Measurements from ENCODE around the gene LCA5L. TPM values are rescaled to one million over a fixed set of nuclear protein-coding genes. Genes with fewer than 3 reads are reported as not detected.

The LCA5L gene
- total RNA-seq, 1 experiment from 2014 or later = 0.46 TPM

GRCh38 chr21:39379986-39380891 lies 65.3 kb downstream of the LCA5L start:
- Histone ChIP-seq H4K20me1 (ENCODE audit: control insufficient read depth, insufficient read depth, insufficient read length) (no peaks in the 10 kb centered on the region), H3K56ac (ENCODE audit: insufficient read length, low read depth, low read length) (no peak overlapping the region), H2BK20ac (ENCODE audit: low read depth, low read length, poor library complexity, severe bottlenecking) (no peak overlapping the region), H3K4me2 (ENCODE audit: insufficient read depth, insufficient read length, low read length) (peak overlapping the region; percentile 94), H2AK5ac (ENCODE audit: insufficient read length, low read length) (no peak overlapping the region), H3K79me2 (ENCODE audit: insufficient read depth, low read length) (no peaks in the 10 kb centered on the region; the same call in 1 of the 2 replicates), H3K18ac (ENCODE audit: insufficient read length, low read depth, low read length) (peak overlapping the region; percentile 49), H3K23me2 (ENCODE audit: insufficient read length, low read depth, low read length, poor library complexity, severe bottlenecking) (peaks cover 10% of the 10 kb centered on the region), H2AFZ (ENCODE audit: low read length) (no peak overlapping the region), H3K4ac (ENCODE audit: low read depth, low read length) (no peak overlapping the region), H4K5ac (ENCODE audit: insufficient read length, low read depth, low read length) (no peak overlapping the region), H4K8ac (replicated peaks; ENCODE audit: insufficient read length, low read depth, low read length) (no peak overlapping the region), H3K4me1 (ENCODE audit: insufficient read depth, low read length) (0 out of 2 replicates have a peak, but pooled peaks cover 2% of the 10 kb centered on the region), H2BK5ac (ENCODE audit: insufficient read length, low read length) (no peak overlapping the region), H3K27me3 (ENCODE audit: insufficient read depth, low read length) (no peaks in the 10 kb centered on the region), H3K9ac (ENCODE audit: extremely low read depth, insufficient read length, low read length) (peak overlapping the region; percentile 65), H2BK120ac (ENCODE audit: low read depth, low read length, poor library complexity, severe bottlenecking) (no peak overlapping the region), H2BK12ac (ENCODE audit: insufficient read length, low read depth, low read length) (no peak overlapping the region), H4K91ac (ENCODE audit: insufficient read length, low read depth, low read length) (no peak overlapping the region), H3K23ac (ENCODE audit: insufficient read length, low read depth, low read length) (no peak overlapping the region), H3T11ph (ENCODE audit: low read length) (no peak overlapping the region), H3K14ac (ENCODE audit: insufficient read depth, low read length) (peak overlapping the region; percentile 33; the same call in 1 of the 2 replicates), H3K79me1 (ENCODE audit: insufficient read depth, low read depth, low read length, poor library complexity, severe bottlenecking) (peaks cover 4% of the 10 kb centered on the region), H3K27ac (ENCODE audit: insufficient read length, low read depth, low read length) (no peak overlapping the region), H2BK15ac (ENCODE audit: low read depth, low read length) (no peak overlapping the region), H3K9me3 (ENCODE audit: control insufficient read depth, low read depth, low read length) (no peaks in the 10 kb centered on the region)
- WGBS (ENCODE audit: extremely low coverage, insufficient read length, low lambda C conversion rate) = no CpG with 5 or more reads among the region's 65 CpGs
- no peak for TF ChIP-seq CTCF (conservative IDR thresholded peaks at IDR 0.05)
- Mint-ChIP-seq H3K27me3 (ENCODE audit: low read depth) (no peaks in the 10 kb centered on the region; the same call in 1 of the 2 replicates), H3K4me3 (peak overlapping the region; percentile 86 to 92), H3K27ac (peak overlapping the region; percentile 90 to 96 (median 94); a peak in 5 of 7 replicates), H3K36me3 (ENCODE audit: insufficient read depth in 1 of 3, low read depth in 3 of 3) (peaks cover 0 to 5% (median 0%) of the 10 kb centered on the region in 3 experiments; a peak in 3 of 7 replicates), H3K9me3 (no peaks in the 10 kb centered on the region), H3K4me1 (peaks cover 14 to 19% of the 10 kb centered on the region in 2 experiments)
- DNase-seq = peak; percentile 96

Data from H9 (cell line).